VCaP (cell line): ENCODE results near the gene RAB11FIP5.

Experiments
- H3K27ac ChIP-seq: fragments of 450-650 bp; 2 replicates; pipeline ENCODE4 v1.5.1; 2017
- CTCF ChIP-seq: fragments of 450-650 bp; conservative IDR thresholded peaks from 2 replicates; pipeline ENCODE4 v1.5.1; 2017; ENCODE audit warnings: mild to moderate bottlenecking, moderate library complexity

The RAB11FIP5 gene

GRCh38 chr2:73035899-73036711 lies 76.6 kb downstream of the RAB11FIP5 start:
- TF ChIP-seq CTCF = no peak
- H3K27ac ChIP-seq = no peak overlapping the region

GRCh38 chr2:73034661-73035375 lies 77.9 kb downstream of the RAB11FIP5 start:
- TF ChIP-seq CTCF = no peak
- H3K27ac ChIP-seq = peak overlapping the region; percentile 39; the same call in 1 of the 2 replicates

- peak overlapping the region; percentile 39 for H3K27ac ChIP-seq
- TF ChIP-seq CTCF = no peak
Measured at GRCh38 chr2:73033766-73034381, 78.9 kb downstream of the RAB11FIP5 start.

- no peak for TF ChIP-seq CTCF
- peak overlapping the region; percentile 39; the same call in 1 of the 2 replicates for H3K27ac ChIP-seq
Measured at GRCh38 chr2:73033142-73033765, 79.5 kb downstream of the RAB11FIP5 start.

GRCh38 chr2:73032702-73033097 lies 80.0 kb downstream of the RAB11FIP5 start:
- no peak overlapping the region for H3K27ac ChIP-seq

More at GRCh38 chr2:73032702-73033097, 80.0 kb downstream of the RAB11FIP5 start:
- TF ChIP-seq CTCF = no peak
